Tibial nerve (tissue), 4 donors: Measurements from ENCODE around the gene RAPGEF5.

Source experiments
- CTCF ChIP-seq, 5 experiments: fragments of 200-600 bp in 3 of 5; fragments of 450-650 bp in 2 of 5; sonication (generic) in 3 of 5; IDR thresholded peaks; one replicate each; pipeline ENCODE4 v1.5.1; 2016 to 2019; ENCODE audit warnings: antibody characterized with exemption in 5 of 5, mild to moderate bottlenecking in 3 of 5, moderate library complexity in 2 of 5
- EP300 ChIP-seq, 2 donors: sonication (generic); formaldehyde crosslinking; IDR thresholded peaks; one replicate each; pipeline ENCODE4 v1.6.1; 2017; ENCODE audit warnings: antibody characterized with exemption in 2 of 2, mild to moderate bottlenecking in 1 of 2
- POLR2A ChIP-seq, 2 donors: fragments of 450-650 bp; IDR thresholded peaks; one replicate each; pipeline ENCODE4 v1.6.1; 2017; ENCODE audit warnings: antibody characterized with exemption in 2 of 2, mild to moderate bottlenecking in 2 of 2, moderate library complexity in 2 of 2

GRCh38 chr7:22323714-22324113, 33.2 kb downstream of the RAPGEF5 start:
- TF ChIP-seq CTCF (IDR thresholded peaks at IDR 0.05) (no peak), POLR2A (IDR thresholded peaks at IDR 0.05) (no peak), EP300 (IDR thresholded peaks at IDR 0.05) (no peak)
